ES-I3 (cell line): ENCODE data around the gene UQCR10.

Source experiments
- H3K36me3 ChIP-seq: 2 replicates; pipeline ENCODE4 v1.6.1; 2013; ENCODE audit warnings: mild to moderate bottlenecking, low read length, control low read depth, moderate library complexity; ENCODE audit not compliant: insufficient read depth
- H3K4me1 ChIP-seq: 2 replicates; pipeline ENCODE4 v1.6.1; 2013; ENCODE audit warnings: mild to moderate bottlenecking, control low read depth, low read length; ENCODE audit not compliant: insufficient read depth
- H3K9ac ChIP-seq: 2 replicates; pipeline ENCODE4 v1.6.1; 2013; ENCODE audit warnings: low read depth, mild to moderate bottlenecking, low read length, moderate library complexity
- H3K9me3 ChIP-seq: 2 replicates; pipeline ENCODE4 v1.6.1; 2013; ENCODE audit warnings: mild to moderate bottlenecking, low read length, moderate library complexity; ENCODE audit not compliant: control insufficient read depth, insufficient read depth

Gene UQCR10

GRCh38 chr22:29767171-29768051 lies at the start of gene UQCR10:
UQCR10 (plus strand) TSS chr22:29767369; CDS start chr22:29767399, 30 bp downstream.
- Histone ChIP-seq H3K9me3 (no peaks in the 10 kb centered on the region), H3K4me1 (peaks cover under 1% of the 10 kb centered on the region; the same call in 1 of the 2 replicates), H3K9ac (peak within 1 kb of the TSS; percentile 94), H3K36me3 (peaks cover 9% of the 10 kb centered on the region; the same call in 1 of the 2 replicates)

DNA sequence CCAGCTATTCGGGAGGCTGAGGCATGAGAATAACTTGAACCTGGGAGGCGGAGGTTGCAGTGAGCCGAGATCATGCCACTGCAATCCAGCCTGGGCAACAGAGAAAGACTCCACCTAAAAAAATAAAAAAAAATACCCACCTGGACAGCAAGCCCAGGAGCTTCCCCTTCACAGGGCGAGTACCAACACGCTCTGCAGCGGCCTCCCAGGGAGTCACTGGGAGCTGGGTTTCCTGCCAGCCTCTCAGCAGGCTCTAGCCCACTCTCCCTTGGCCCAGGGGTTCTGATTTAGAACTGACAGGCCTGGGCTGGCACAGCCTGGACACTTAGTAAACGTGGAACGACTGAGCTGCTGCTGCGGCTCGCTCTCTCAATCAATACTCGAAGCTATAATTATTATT lies 49.4 kb upstream of the UQCR10 start:
- no peak overlapping the region for H3K9ac ChIP-seq
- H3K9me3 ChIP-seq, result no peaks in the 10 kb centered on the region
- no peaks in the 10 kb centered on the region for H3K4me1 ChIP-seq
- H3K36me3 ChIP-seq, result no peaks in the 10 kb centered on the region

DNA sequence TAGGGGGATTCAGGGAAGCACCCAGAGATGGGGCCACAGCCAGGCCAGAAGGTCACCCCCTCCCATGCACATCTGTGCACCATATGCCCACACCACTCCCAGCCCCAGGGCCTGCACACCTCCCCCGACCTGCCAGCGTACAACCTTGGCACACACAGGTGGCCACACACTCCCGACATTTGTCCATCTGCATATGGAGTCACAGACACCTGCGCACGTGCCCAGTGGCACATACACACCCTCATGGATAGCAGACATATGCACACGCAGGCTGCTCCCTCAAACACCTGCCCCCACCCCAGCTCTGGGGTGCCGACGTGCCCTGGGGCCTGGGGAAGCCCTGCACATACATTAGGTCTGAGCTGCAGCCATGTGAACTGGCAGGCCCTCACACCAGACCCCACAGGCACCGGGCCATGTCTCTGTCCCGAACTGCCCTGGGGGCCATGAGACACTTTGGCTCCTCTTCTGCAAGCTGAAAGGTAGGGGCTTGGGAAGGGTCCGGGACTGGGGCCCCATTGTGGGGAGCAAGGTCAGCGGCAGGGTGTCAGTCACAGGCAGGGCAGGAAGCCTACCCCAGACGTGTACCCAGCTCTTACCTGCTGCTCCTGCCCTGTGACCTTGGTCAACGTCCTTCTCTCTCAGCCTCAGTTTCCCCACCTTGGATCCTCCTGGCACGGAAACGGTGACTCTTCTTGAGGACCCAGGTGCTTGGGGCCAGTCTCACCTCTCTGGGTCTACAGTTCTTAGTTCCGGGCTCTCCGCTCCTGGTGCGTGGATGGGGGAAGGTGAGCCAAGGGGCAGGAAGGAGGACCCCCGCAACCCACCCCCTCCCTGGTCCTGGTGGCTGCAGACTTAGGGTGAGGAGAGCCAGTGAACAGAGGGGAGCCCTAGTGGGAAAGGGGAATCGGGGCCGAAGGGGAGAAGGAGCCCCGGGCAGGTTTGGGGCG lies 47.9 kb upstream of the UQCR10 start:
- Histone ChIP-seq H3K9me3 (no peaks in the 10 kb centered on the region), H3K36me3 (no peaks in the 10 kb centered on the region), H3K9ac (no peak overlapping the region), H3K4me1 (no peaks in the 10 kb centered on the region)

DNA sequence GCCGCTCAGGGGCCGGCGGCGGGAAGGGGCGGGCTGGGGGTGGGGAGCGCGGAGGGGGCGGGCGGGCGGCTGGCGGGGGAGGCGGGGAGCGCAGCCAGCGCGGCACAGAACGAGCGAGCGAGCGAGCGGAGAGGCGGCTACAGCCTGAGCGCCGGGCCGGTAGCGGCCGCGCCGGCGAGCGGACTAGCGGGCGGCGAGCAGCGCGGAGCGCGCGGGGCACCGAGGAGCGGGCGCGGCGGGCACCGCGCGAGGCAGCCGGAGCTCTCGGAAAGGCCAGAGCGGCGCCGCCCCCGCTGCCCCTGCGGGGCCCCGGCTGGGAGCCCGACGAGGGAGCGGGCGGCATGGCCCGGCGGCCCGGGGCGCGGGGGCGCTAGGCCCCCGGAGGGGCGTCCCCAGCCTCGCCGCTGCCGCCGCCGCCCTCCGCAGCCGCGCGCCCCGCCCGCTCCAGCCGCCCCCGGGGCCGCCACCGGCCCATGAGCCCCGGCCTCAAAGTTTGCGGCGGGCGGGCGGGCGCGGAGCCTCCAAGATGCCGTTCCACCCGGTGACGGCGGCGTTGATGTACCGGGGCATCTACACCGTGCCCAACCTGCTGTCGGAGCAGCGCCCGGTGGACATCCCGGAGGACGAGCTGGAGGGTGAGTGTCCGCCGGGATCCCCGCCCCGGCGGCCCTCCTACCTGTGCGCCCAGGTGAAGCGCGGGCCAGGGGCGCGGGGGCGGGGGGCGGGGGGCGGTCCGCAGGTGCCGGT lies 47.1 kb upstream of the UQCR10 start, which contains the start of gene CABP7:
TSS of gene CABP7 (plus strand) at position 105 of the 747 bp plus-strand sequence. CDS start at position 527, 422 bp downstream.
- peak within 1 kb of the TSS; percentile 28; the same call in 1 of the 2 replicates for H3K9ac ChIP-seq
- H3K36me3 ChIP-seq, result no peaks in the 10 kb centered on the region
- H3K4me1 ChIP-seq, result no peaks in the 10 kb centered on the region
- H3K9me3 ChIP-seq, result no peaks in the 10 kb centered on the region

- Histone ChIP-seq H3K9me3 (no peaks in the 10 kb centered on the region), H3K4me1 (no peaks in the 10 kb centered on the region), H3K9ac (peak overlapping the region; percentile 28; the same call in 1 of the 2 replicates), H3K36me3 (no peaks in the 10 kb centered on the region)
These were observed 46.3 kb upstream of the UQCR10 start for GRCh38 chr22:29720811-29721323.

DNA sequence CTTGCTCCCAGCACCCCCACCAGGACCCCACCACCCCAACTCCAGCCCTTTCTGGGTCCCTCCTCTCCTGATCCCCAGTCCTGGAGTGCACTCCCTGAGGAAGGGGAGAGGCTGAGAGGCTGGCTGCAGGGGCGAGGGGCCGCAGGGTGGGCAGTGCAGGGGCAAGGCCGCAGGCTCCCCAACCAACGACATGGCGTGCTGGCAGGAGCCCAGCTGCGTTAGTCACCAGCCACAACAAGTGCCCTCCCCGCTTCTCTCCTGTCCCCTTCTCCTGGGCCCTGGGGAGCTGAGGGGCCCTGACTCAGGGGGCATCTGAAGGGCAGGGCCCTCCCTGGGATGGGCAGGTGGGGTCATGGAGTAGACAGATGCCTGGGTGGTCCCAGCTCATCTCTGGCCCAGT lies 45.0 kb upstream of the UQCR10 start:
- Histone ChIP-seq H3K36me3 (no peaks in the 10 kb centered on the region), H3K9me3 (no peaks in the 10 kb centered on the region), H3K4me1 (no peaks in the 10 kb centered on the region; the same call in 1 of the 2 replicates), H3K9ac (no peak overlapping the region)

- Histone ChIP-seq H3K9me3 (no peaks in the 10 kb centered on the region), H3K9ac (no peak overlapping the region), H3K4me1 (no peaks in the 10 kb centered on the region; the same call in 1 of the 2 replicates), H3K36me3 (no peaks in the 10 kb centered on the region)
These were observed 44.6 kb upstream of the UQCR10 start for GRCh38 chr22:29722587-29722986.

DNA sequence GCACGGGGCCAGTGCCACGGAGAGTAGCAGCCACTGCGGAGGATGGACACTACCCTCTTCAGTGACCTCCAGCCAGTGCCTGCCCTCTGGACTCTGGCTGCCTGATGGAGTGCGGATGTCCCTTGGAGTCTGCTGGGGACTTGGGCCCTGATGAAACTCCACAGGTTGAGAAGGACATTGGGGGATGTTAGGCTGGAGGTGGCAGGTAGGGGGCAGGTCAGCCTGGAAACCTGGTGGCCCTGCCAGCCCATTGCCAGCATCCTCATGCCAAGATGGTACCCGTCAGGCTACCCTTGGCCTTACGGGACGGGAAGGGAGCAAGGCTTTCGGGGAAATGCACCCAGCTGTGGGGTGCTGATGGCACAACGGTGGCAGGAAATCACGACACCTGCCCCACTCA lies 43.4 kb upstream of the UQCR10 start:
- Histone ChIP-seq H3K9ac (no peak overlapping the region), H3K36me3 (no peaks in the 10 kb centered on the region), H3K4me1 (no peaks in the 10 kb centered on the region; the same call in 1 of the 2 replicates), H3K9me3 (no peaks in the 10 kb centered on the region)

GRCh38 chr22:29724843-29725242 lies 42.3 kb upstream of the UQCR10 start:
- Histone ChIP-seq H3K9ac (no peak overlapping the region), H3K9me3 (no peaks in the 10 kb centered on the region), H3K36me3 (no peaks in the 10 kb centered on the region), H3K4me1 (no peaks in the 10 kb centered on the region; the same call in 1 of the 2 replicates)

DNA sequence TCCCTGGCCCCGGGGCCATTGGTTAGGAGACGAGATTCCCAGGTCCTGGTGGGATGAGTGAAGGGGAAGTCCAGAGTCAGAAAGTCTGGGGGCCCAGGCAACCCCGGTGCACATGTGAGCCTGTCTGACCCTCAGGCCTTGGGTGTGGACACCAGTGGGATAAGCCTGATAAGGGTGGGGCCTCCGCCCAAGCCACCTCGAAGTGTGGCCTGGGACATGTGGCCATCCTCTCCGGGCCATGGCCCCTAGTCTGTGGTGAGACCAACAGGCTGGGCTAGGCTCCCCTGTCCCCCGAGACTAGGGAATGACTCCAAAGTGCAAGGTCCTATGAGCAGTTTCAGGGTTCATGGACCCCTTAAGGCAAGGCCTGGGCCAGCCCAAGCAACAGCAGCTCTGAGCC lies 41.1 kb upstream of the UQCR10 start:
- Histone ChIP-seq H3K4me1 (no peaks in the 10 kb centered on the region; the same call in 1 of the 2 replicates), H3K9me3 (no peaks in the 10 kb centered on the region), H3K9ac (no peak overlapping the region), H3K36me3 (no peaks in the 10 kb centered on the region)

DNA sequence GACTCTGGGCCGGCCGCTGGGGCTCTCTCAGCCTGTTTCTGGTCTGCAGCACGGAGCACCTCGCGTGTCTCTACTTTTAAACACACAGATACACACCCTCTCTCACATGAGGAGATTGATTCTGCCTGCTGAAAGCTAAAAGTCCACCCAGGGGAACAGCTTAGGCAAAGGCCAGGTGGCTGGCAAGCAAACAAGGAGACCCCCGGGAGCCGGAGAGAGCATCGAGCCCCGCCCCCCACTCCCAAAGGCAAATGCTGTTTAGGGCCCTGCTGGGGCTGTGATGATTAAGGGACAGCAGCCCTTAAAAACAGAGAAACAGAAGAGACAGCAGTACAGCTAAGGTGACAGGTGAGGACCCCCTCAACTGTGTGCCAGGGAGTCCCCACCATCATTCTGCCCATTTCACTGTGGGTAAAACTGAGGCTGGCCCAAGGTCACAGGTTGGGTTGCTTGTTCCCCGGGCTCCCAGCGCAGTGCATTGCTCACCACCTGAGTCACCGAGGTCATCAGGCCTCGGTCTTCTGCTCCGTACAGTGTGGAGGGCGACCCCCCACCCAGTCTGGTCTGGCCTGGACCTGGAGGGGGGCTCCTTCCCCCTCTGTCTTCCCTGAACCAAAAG lies 40.5 kb upstream of the UQCR10 start:
- Histone ChIP-seq H3K9me3 (no peaks in the 10 kb centered on the region), H3K36me3 (no peaks in the 10 kb centered on the region), H3K4me1 (no peaks in the 10 kb centered on the region; the same call in 1 of the 2 replicates), H3K9ac (no peak overlapping the region)

- Histone ChIP-seq H3K4me1 (no peaks in the 10 kb centered on the region; the same call in 1 of the 2 replicates), H3K36me3 (no peaks in the 10 kb centered on the region), H3K9ac (no peak overlapping the region), H3K9me3 (no peaks in the 10 kb centered on the region)
These were observed 40.0 kb upstream of the UQCR10 start for GRCh38 chr22:29727131-29727523.

DNA sequence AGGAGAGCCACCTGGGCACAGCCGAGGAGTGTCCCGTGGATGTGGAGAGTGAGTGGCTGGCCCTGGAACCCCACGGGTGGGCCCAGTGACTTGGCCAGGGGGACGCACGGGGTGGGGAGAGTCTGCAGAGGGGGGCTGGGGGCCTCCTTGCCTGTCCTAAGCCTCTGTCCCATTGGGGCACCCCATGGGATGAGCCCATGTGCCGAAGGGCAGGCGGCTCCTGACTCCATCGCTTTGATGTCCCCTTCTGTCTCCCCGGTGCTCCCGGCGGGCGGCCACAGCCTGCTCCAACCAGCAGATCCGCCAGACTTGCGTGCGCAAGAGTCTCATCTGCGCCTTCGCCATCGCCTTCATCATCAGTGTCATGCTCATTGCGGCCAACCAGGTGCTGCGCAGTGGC lies 38.0 kb upstream of the UQCR10 start:
- no peaks in the 10 kb centered on the region for H3K36me3 ChIP-seq
- H3K9me3 ChIP-seq, result no peaks in the 10 kb centered on the region
- no peaks in the 10 kb centered on the region; the same call in 1 of the 2 replicates for H3K4me1 ChIP-seq
- no peak overlapping the region for H3K9ac ChIP-seq
